HL-60 (cell line): ENCODE results near the gene NINJ1.

Experiments used
- DNase-seq, 2 experiments: peaks; one replicate each; pipeline ENCODE4 v3.0.0-alpha.2; 2010 to 2020; ENCODE audit warnings: low read depth in 1 of 2, low spot score in 1 of 2
- H3K27ac ChIP-seq: fragments of 250-450 bp; sonication (Bioruptor Pico); replicated peaks from 2 replicates; pipeline ENCODE4 v1.5.1; 2020; ENCODE audit warnings: mild to moderate bottlenecking, moderate library complexity
- H3K27me3 ChIP-seq: fragments of 250-450 bp; sonication (Bioruptor Pico); 2 replicates; pipeline ENCODE4 v1.5.1; 2021; ENCODE audit warnings: mild to moderate bottlenecking, moderate library complexity; ENCODE audit not compliant: insufficient read depth, poor library complexity, severe bottlenecking
- H3K4me3 ChIP-seq: replicated peaks from 2 replicates; pipeline ENCODE4 v1.5.1; 2011; ENCODE audit warnings: mild to moderate bottlenecking, control low read depth, low read length; ENCODE audit not compliant: insufficient read depth
- CTCF ChIP-seq: IDR thresholded peaks from one replicate; pipeline ENCODE4 v1.5.1; 2011; ENCODE audit warnings: low read length, control low read depth, inconsistent platforms; ENCODE audit not compliant: insufficient read depth
- GABPA ChIP-seq: IDR thresholded peaks from 2 replicates; pipeline ENCODE4 v1.6.1; 2012; ENCODE audit warnings: low read depth
- POLR2AphosphoS5 ChIP-seq: IDR thresholded peaks from 2 replicates; pipeline ENCODE4 v1.6.1; 2012; ENCODE audit warnings: low read depth
- REST ChIP-seq: IDR thresholded peaks from 2 replicates; pipeline ENCODE4 v1.6.1; 2012; ENCODE audit warnings: low read depth; ENCODE audit not compliant: insufficient replicate concordance
- SPI1 ChIP-seq: IDR thresholded peaks from 2 replicates; pipeline ENCODE4 v1.6.1; 2012; ENCODE audit warnings: low read depth, mild to moderate bottlenecking, borderline replicate concordance

Gene NINJ1

GRCh38 chr9:93090091-93090655 is 43.9 kb downstream of the NINJ1 start:
- DNase-seq = no peak
- H3K4me3 ChIP-seq = no peak overlapping the region
- TF ChIP-seq GABPA (no peak), POLR2AphosphoS5 (no peak), CTCF (no peak)
- H3K27ac ChIP-seq = no peak overlapping the region
- no peaks in the 10 kb centered on the region for H3K27me3 ChIP-seq

GRCh38 chr9:93089481-93089991 is 44.5 kb downstream of the NINJ1 start:
- Histone ChIP-seq H3K27me3 (no peaks in the 10 kb centered on the region), H3K27ac (no peak overlapping the region), H3K4me3 (no peak overlapping the region)
- DNase-seq = no peak
- TF ChIP-seq REST = no peak
- no peak for TF ChIP-seq POLR2AphosphoS5
- TF ChIP-seq GABPA = no peak
- TF ChIP-seq CTCF = no peak
- no peak for TF ChIP-seq SPI1

- no peak for DNase-seq
- no peak overlapping the region for H3K4me3 ChIP-seq
- TF ChIP-seq SPI1 (no peak), REST (no peak), CTCF (no peak), POLR2AphosphoS5 (no peak), GABPA (no peak)
- H3K27me3 ChIP-seq = no peaks in the 10 kb centered on the region
- no peak overlapping the region for H3K27ac ChIP-seq
Measured at GRCh38 chr9:93089024-93089423, 45.0 kb downstream of the NINJ1 start.

GRCh38 chr9:93088656-93089015 is 45.4 kb downstream of the NINJ1 start:
- H3K27ac ChIP-seq = no peak overlapping the region
- DNase-seq = no peak
- no peak overlapping the region for H3K4me3 ChIP-seq
- no peaks in the 10 kb centered on the region for H3K27me3 ChIP-seq
- no peak for TF ChIP-seq REST
- no peak for TF ChIP-seq POLR2AphosphoS5
- no peak for TF ChIP-seq CTCF
- no peak for TF ChIP-seq GABPA
- TF ChIP-seq SPI1 = no peak
